Lower leg skin (tissue), 4 donors: Measurements from ENCODE around the gene DIRAS1. TPM values are rescaled to one million over a fixed set of nuclear protein-coding genes. Genes with fewer than 3 reads are reported as not detected.

Experiments used
- DNase-seq, 2 donors: peaks; one replicate each; pipeline ENCODE4 v3.0.0-alpha.2; 2019; ENCODE audit warnings: low spot score in 2 of 2
- H3K4me3 ChIP-seq: fragments of 200-600 bp; sonication (generic); 2 replicates; pipeline ENCODE4 v1.5.1; 2017; ENCODE audit warnings: mild to moderate bottlenecking, low read depth; ENCODE audit not compliant: poor library complexity, severe bottlenecking
- CTCF ChIP-seq, 3 donors: fragments of 450-650 bp; IDR thresholded peaks; one replicate each; pipeline ENCODE4 v1.5.1; 2016; ENCODE audit warnings: antibody characterized with exemption in 3 of 3, mild to moderate bottlenecking in 3 of 3, moderate library complexity in 2 of 3
- POLR2A ChIP-seq, 2 donors: fragments of 450-650 bp; IDR thresholded peaks; one replicate each; pipeline ENCODE4 v1.6.1; 2016 to 2017; ENCODE audit warnings: antibody characterized with exemption in 2 of 2, mild to moderate bottlenecking in 1 of 2, moderate library complexity in 1 of 2
- WGBS, 2 donors: methylation state at CpG; one replicate each; pipeline ENCODE4 v1.1.5; 2018; 5-methylcytosine and 5-hydroxymethylcytosine counted together
- intact Hi-C: fragments of 100-400 bp; cut with DNase I; formaldehyde crosslinking; loops from one replicate; pipeline ENCODE4 v1.15.0; 2023; ENCODE audit warnings: low total_unique reads
- total RNA-seq, 4 donors: library from RNA; depleted of rRNA; stranded (reverse); fragments of >200 nt; gene quantifications; one replicate each; pipeline ENCODE4 v1.1.0, GENCODE V29; 2016

DIRAS1 gene
- total RNA-seq, 4 donors from 2014 or later: 0.46 to 6.1 (median 3.4) TPM

DNA sequence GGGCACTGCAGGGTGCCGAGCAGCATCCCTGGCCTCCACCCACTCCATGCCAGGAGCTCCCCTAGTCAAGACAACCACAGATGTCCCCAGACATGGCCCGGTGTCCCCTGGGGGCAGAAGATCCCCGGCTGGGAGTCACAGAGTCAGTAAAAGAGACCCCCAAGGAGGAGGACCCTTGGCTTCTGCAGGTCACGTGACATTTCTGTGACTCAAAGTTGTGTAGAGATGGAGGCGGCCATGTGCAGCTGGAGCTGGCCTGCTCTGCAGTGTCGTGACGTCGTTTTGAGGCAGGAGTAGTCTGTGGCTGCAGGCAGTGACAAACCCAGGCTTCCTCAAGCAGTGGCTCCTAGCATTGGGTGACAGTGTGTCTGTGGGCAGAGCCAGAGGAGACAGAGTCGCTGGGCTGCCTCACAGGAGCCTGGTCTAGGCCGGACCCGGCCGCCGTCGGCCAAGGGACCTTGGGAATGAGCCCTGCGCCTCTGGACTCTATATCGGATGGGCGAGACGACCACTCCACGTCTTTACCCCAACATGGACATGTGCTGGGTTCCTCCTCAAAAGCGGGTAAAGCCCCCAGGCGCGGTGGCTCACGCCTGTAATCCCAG, 7.7 kb upstream of the DIRAS1 start:
- H3K4me3 ChIP-seq: no peak overlapping the region
- intact Hi-C loops: no loop called here
- no peak for TF ChIP-seq POLR2A (IDR thresholded peaks at IDR 0.05)
- TF ChIP-seq CTCF (IDR thresholded peaks at IDR 0.05): no peak
- 81 to 86% methylated on average over 22 to 23 of the region's 23 CpGs for WGBS, 2 donors
- DNase-seq: no peak

DNA sequence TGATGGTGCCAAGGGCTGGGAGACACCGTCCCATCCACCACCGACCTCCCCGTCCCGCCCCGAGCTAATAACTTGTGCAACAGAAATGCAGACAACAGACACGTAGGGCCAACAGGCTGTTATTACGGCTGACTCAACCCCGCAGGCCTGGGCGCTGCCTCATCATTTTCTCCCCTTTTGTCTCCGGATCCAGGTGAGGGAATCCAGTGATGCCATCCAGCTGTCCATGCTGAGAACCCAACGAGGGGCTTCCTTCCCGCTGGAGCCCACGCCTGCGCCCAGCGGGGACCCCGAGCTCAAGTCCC, 6.4 kb upstream of the DIRAS1 start:
- intact Hi-C loops: no loop called here
- no peak for DNase-seq
- 46 to 53% methylated on average over 16 of the region's 16 CpGs for WGBS, 2 donors
- TF ChIP-seq POLR2A (IDR thresholded peaks at IDR 0.05) (no peak), CTCF (IDR thresholded peaks at IDR 0.05) (no peak)
- H3K4me3 ChIP-seq: no peak overlapping the region

- WGBS, 2 donors: 8 to 16% methylated on average over 6 to 25 of the region's 26 CpGs
- TF ChIP-seq POLR2A (IDR thresholded peaks at IDR 0.05) (no peak), CTCF (IDR thresholded peaks at IDR 0.05) (no peak)
- intact Hi-C loops: no loop called here
- H3K4me3 ChIP-seq: no peak overlapping the region
- no peak for DNase-seq
Observed at GRCh38 chr19:2726904-2727639, 5.9 kb upstream of the DIRAS1 start.

DNA sequence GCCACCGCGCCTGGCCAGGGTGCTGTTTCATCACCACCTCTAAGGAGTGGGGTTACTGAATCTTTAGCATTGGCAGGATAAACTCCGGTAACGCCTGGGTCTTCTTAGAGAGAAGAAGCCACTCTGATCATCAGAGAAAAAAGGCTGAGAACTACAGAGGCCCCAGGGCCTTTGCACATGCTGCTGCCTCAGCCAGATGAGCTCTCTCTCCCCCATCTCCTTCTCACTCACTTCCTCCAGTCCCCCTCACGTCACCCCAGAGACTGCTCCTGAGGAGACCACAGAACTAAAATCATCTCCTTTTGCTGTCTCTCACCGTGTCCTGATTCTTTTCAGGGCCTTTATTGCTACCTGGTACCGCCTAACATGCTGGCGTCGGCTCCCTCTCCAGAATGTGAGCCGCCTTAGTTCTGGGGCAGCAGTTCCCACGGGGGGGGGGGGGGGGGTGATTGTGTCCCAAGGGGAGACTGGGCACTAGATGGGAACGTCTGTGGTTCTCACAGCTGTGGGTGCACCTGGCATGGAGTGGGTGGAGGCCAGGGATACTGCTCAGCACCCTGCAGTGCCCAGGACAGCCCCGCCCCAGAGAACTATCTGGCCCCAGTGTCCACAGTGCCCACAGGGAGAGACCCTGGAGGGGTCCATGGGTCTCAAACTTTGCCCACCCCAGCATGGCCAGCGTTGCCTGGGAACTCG, 5.1 kb upstream of the DIRAS1 start:
- WGBS, 2 donors: 70 to 76% methylated on average over 12 of the region's 15 CpGs
- intact Hi-C loops: no loop called here
- no peak overlapping the region for H3K4me3 ChIP-seq
- no peak for DNase-seq
- no peak for TF ChIP-seq POLR2A (IDR thresholded peaks at IDR 0.05)

DNA sequence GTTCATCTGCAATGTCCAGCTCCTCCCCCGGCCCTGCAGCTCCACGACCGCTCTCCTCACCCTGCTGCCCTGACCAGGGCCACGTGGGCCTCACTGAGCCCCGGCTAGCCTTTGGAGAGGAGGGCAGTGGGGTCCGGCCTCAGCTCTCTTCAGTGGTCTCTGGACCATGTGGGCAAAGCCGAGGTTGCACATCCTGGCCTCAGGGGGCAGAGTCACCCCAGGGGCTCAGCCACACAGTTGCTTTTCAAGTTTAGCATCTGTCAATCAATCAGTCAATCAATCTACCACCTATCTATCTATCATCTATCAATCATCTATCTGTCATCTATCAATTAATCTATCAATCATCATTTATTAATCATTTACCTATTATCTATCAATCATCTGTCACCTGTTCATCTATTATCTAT, 3.0 kb upstream of the DIRAS1 start:
- no peak overlapping the region for H3K4me3 ChIP-seq
- intact Hi-C loops: no loop called here
- 52 to 68% methylated on average over 7 of the region's 7 CpGs for WGBS, 2 donors
- TF ChIP-seq CTCF (IDR thresholded peaks at IDR 0.05): no peak
- TF ChIP-seq POLR2A (IDR thresholded peaks at IDR 0.05): no peak
- DNase-seq: no peak

GRCh38 chr19:2723747-2724146, 2.6 kb upstream of the DIRAS1 start:
- 75 to 79% methylated on average over 14 of the region's 14 CpGs for WGBS, 2 donors
- TF ChIP-seq POLR2A (IDR thresholded peaks at IDR 0.05) (no peak), CTCF (IDR thresholded peaks at IDR 0.05) (no peak)
- no peak overlapping the region for H3K4me3 ChIP-seq
- DNase-seq: no peak
- intact Hi-C loops: no loop called here
